DND-41 (cell line): ENCODE results near the gene SERPINB6.

Source experiments
- ATAC-seq: fragments of 200-7000 bp; cut with Tn5 transposase; 3 replicates; pipeline ENCODE4 v1.9.1; 2021; ENCODE audit warnings: low read depth; ENCODE audit not compliant: insufficient read depth
- DNase-seq: peaks from one replicate; pipeline ENCODE4 v3.0.0-alpha.2; 2020
- H2AFZ ChIP-seq: 2 replicates; pipeline ENCODE4 v1.6.0; 2012; ENCODE audit warnings: low read depth, low read length
- H3K27ac ChIP-seq: 2 replicates; pipeline ENCODE4 v1.5.1; 2012; ENCODE audit warnings: low read length, inconsistent platforms
- H3K27me3 ChIP-seq: fragments of 200-600 bp; sonication (generic); 2 replicates; pipeline ENCODE4 v1.6.0; 2012; ENCODE audit warnings: low read length, mild to moderate bottlenecking, inconsistent platforms; ENCODE audit not compliant: insufficient read depth, poor library complexity
- H3K36me3 ChIP-seq: 2 replicates; pipeline ENCODE4 v1.5.1; 2012; ENCODE audit warnings: low read length, inconsistent platforms; ENCODE audit not compliant: insufficient read depth
- H3K4me1 ChIP-seq: 2 replicates; pipeline ENCODE4 v1.5.1; 2012; ENCODE audit warnings: mild to moderate bottlenecking, low read length; ENCODE audit not compliant: insufficient read depth
- H3K4me2 ChIP-seq: 2 replicates; pipeline ENCODE4 v1.6.0; 2012; ENCODE audit warnings: mild to moderate bottlenecking, moderate library complexity, low read length, inconsistent platforms; ENCODE audit not compliant: insufficient read depth
- H3K4me3 ChIP-seq, 2 experiments: fragments of 200-600 bp in 1 of 2; shearing (Covaris generic) in 1 of 2; 2 replicates each; pipeline ENCODE4 v1.5.1; 2012 to 2016; ENCODE audit warnings: inconsistent platforms in 2 of 2, low read length in 2 of 2, mild to moderate bottlenecking in 2 of 2, low read depth in 1 of 2, moderate library complexity in 1 of 2
- H3K79me2 ChIP-seq: 2 replicates; pipeline ENCODE4 v1.6.0; 2012; ENCODE audit warnings: low read length, inconsistent platforms; ENCODE audit not compliant: insufficient read depth
- H3K9ac ChIP-seq: 2 replicates; pipeline ENCODE4 v1.6.0; 2012; ENCODE audit warnings: low read depth, mild to moderate bottlenecking, inconsistent platforms, low read length, moderate library complexity
- H3K9me3 ChIP-seq: 2 replicates; pipeline ENCODE4 v1.5.1; 2012; ENCODE audit warnings: low read length, moderate library complexity, mild to moderate bottlenecking, inconsistent platforms; ENCODE audit not compliant: insufficient read depth, severe bottlenecking
- H4K20me1 ChIP-seq: 2 replicates; pipeline ENCODE4 v1.6.0; 2012; ENCODE audit warnings: low read length; ENCODE audit not compliant: insufficient read depth
- CTCF ChIP-seq: IDR thresholded peaks from 2 replicates; pipeline ENCODE4 v1.5.1; 2012; ENCODE audit warnings: borderline replicate concordance, low read length, moderate library complexity, mild to moderate bottlenecking; ENCODE audit not compliant: poor library complexity, severe bottlenecking; ENCODE audit errors: extremely low read depth
- EZH2 ChIP-seq: IDR thresholded peaks from 3 replicates; pipeline ENCODE4 v1.6.1; 2012; ENCODE audit warnings: borderline replicate concordance, low read depth, mild to moderate bottlenecking, moderate library complexity, low read length, inconsistent platforms; ENCODE audit not compliant: severe bottlenecking

SERPINB6 gene

GRCh38 chr6:2949121-2949520, 22.2 kb downstream of the SERPINB6 start:
- no peaks in the 10 kb centered on the region for H3K4me1 ChIP-seq
- no peak overlapping the region for H3K4me2 ChIP-seq

GRCh38 chr6:2948228-2949025, 22.9 kb downstream of the SERPINB6 start:
- TF ChIP-seq CTCF: no peak
- TF ChIP-seq EZH2: no peak
- H3K9ac ChIP-seq: no peak overlapping the region
- no peak overlapping the region for H2AFZ ChIP-seq
- H3K36me3 ChIP-seq: no peaks in the 10 kb centered on the region
- DNase-seq (no peak), ATAC-seq (no peak)
- no peak overlapping the region for H3K4me3 ChIP-seq
- no peak overlapping the region for H3K27ac ChIP-seq
- H3K9me3 ChIP-seq: no peaks in the 10 kb centered on the region
- no peaks in the 10 kb centered on the region for H3K4me1 ChIP-seq
- H3K4me2 ChIP-seq: no peak overlapping the region
- H3K27me3 ChIP-seq: no peaks in the 10 kb centered on the region
- no peaks in the 10 kb centered on the region for H3K79me2 ChIP-seq
- H4K20me1 ChIP-seq: no peaks in the 10 kb centered on the region

More at GRCh38 chr6:2949121-2949520, 22.2 kb downstream of the SERPINB6 start:
- no peaks in the 10 kb centered on the region for H3K79me2 ChIP-seq
- no peak for DNase-seq
- H3K27ac ChIP-seq: no peak overlapping the region
- no peak overlapping the region for H2AFZ ChIP-seq
- no peak overlapping the region for H3K4me3 ChIP-seq
- no peak overlapping the region for H3K9ac ChIP-seq
- H3K9me3 ChIP-seq: no peaks in the 10 kb centered on the region
- H3K27me3 ChIP-seq: no peaks in the 10 kb centered on the region
- no peak for ATAC-seq
- H3K36me3 ChIP-seq: no peaks in the 10 kb centered on the region
- no peak for TF ChIP-seq EZH2
- no peak for TF ChIP-seq CTCF
- H4K20me1 ChIP-seq: no peaks in the 10 kb centered on the region

GRCh38 chr6:2947445-2947844, 23.9 kb downstream of the SERPINB6 start:
- H3K9me3 ChIP-seq: no peaks in the 10 kb centered on the region
- no peaks in the 10 kb centered on the region for H3K79me2 ChIP-seq
- H4K20me1 ChIP-seq: no peaks in the 10 kb centered on the region
- DNase-seq: no peak
- no peak for TF ChIP-seq EZH2
- TF ChIP-seq CTCF: no peak
- no peaks in the 10 kb centered on the region for H3K27me3 ChIP-seq
- no peak overlapping the region for H3K4me2 ChIP-seq
- no peak overlapping the region for H2AFZ ChIP-seq
- no peaks in the 10 kb centered on the region for H3K4me1 ChIP-seq
- no peak for ATAC-seq
- H3K9ac ChIP-seq: no peak overlapping the region
- no peak overlapping the region for H3K4me3 ChIP-seq
- no peak overlapping the region for H3K27ac ChIP-seq
- no peaks in the 10 kb centered on the region for H3K36me3 ChIP-seq

- Histone ChIP-seq H3K4me2 (no peak overlapping the region), H3K4me1 (peaks cover 12% of the 10 kb centered on the region), H3K27me3 (no peaks in the 10 kb centered on the region), H3K27ac (no peak overlapping the region), H2AFZ (no peak overlapping the region), H3K36me3 (no peaks in the 10 kb centered on the region), H3K4me3 (no peak overlapping the region), H3K79me2 (no peaks in the 10 kb centered on the region), H4K20me1 (no peaks in the 10 kb centered on the region), H3K9me3 (no peaks in the 10 kb centered on the region), H3K9ac (no peak overlapping the region)
- no peak for ATAC-seq
- DNase-seq: no peak
- TF ChIP-seq CTCF (no peak), EZH2 (no peak)
Observed at GRCh38 chr6:2945153-2945452, 26.3 kb downstream of the SERPINB6 start.
